ENCODE data around the gene MT1A.
"Not testable (repeated sequence)": the region's sequence is repeated elsewhere in the genome, so short reads cannot be mapped to it uniquely, and the experiment has no call there.

The MT1A gene

GRCh38 chr16:56610609-56611111 lies 27.8 kb upstream of the MT1A start:
- DNase-seq (ENCODE audit: low spot score) = no peak

DNA sequence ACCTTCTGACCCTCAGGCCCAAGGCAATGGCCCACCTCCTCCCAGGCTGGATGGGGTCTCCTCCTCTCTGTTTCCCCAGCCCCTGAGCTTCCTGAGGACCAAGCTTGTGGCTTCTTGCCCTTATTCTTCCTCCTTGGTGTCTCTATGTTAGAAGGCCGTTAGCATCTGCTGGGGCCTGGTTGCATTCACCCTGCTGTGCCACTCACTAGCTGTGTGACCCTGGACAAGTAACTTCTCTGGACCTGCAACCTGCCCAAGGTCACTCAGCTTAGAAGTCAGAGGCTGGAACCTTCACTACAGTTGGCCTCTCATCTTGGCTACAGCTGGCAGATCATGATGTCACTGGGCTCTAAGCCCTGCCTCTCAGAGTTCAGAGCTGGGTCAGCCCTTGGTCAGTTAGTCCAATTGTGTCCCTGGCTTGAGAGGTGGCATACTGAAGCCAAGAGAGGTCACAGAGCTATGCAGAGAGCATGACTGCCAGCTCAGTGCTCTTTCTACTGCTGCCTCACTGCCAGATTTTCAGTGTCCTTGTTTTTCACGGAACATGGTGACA lies 27.1 kb upstream of the MT1A start:
- peak; percentile 95 for DNase-seq (ENCODE audit: low spot score)

- DNase-seq (ENCODE audit: low spot score) = peak; percentile 88
Observed at GRCh38 chr16:56613706-56614105, 24.8 kb upstream of the MT1A start.

DNA sequence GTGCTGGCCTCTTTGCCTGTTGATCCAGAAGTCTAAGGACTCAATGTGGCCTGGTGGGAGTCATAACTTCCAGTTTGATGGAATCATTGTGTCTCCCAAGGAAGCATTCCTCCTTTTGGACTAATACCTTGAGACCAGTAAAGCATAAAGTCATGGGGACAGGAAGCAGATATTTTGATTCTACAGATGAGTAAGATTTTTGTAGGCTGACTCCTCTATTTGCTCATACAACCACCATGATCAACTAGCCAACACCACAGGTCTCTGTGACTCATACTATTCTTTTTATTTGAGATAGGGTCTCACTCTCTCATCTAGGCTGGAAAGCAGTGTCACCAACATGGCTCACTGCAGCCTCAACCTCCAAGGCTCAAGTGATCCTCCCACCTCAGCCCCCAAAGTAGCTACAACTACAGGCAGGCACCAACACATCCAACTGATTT lies 23.9 kb upstream of the MT1A start:
- DNase-seq (ENCODE audit: low spot score) = peak; percentile 98

DNA sequence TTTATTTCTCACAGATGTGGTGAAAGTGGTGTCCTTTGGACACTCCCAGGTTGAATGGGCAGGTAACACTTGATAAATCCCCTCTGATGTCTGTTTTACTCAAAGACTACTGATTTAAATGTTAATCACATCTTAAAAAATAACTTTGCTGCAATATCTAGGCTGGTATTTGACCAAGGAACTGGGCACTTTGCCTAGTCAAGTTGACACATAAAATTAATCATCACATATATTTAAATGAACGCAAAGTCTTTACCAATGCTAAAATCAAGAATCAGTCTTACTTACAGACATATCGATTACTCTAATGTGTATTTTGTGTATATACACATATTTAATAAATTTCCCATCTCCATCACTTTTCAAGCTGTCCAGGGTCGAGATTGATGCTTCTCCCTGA lies 23.1 kb upstream of the MT1A start:
- DNase-seq (ENCODE audit: low spot score) = peak; percentile 82

DNA sequence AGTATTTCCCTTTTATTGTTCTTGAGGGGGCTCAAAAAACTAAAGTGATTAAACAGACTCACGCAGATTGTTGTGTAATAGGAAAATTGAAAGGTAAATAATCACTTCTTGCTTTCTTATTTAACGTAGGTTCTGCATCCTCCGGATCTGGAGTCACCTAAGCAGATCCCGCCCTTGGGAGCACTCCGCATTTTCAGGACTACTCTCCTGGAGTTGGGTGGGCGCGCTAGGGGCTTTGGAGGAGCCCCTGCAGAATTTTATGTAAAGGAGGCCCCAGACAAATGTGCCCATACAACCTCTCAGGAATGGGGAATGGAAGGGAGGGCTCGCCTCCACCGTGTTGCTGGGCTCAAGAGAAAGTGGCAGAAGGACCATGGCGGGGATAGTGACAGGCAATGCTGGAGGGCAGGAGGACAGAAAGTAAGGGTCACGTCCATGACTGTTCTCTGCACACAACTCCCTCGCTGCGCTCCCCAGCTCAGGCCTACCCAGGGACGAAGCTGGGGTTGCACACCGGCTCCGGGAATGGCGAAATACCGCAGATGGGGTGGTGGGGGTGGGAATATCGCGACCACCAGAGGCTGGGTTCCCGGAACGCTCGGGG lies 21.8 kb upstream of the MT1A start:
- peak; percentile 25 for DNase-seq (ENCODE audit: low spot score)

DNA sequence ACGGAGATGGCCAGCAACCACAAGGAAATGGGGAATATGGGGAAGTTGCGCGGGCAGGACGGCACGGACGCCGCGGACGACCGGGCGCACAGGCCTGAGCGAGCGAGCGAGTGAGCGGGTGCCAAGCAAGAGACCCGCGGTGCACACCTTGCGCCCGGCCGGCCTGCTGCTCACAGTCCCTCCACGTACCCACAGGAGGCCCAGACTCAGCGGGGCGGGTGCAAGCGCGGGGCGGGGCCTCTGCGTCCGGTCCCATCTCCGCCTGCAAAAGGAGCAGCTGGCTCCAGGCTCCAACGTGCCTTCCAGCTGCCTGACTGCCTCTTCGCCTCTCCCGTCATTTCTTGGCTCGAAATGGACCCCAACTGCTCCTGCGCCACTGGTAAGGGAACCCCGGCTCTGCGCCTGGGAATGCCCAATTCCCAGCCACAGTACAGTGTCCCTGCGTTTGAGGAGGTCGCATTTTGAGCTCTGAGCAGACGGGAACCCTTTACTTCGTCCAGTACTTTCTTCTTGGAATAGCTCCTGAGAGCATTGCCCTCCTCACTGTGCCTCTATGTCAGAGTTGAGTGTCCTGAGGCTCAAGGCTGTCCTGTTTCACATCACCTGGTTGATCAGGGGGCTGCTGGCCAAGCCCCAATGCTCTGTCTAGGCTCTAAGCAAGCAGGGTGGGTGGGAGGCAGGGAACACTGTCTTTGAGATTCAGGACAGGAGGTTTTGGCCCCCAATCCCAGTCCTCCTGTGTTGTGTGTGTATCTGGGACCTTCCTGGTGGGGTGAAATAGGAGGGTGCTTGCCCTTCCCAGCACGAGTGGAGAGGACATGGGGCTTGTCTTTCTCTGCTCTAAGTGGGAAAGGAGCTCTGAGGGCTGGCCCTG lies 21.0 kb upstream of the MT1A start:
- peak; percentile 84 for DNase-seq (ENCODE audit: low spot score)

DNA sequence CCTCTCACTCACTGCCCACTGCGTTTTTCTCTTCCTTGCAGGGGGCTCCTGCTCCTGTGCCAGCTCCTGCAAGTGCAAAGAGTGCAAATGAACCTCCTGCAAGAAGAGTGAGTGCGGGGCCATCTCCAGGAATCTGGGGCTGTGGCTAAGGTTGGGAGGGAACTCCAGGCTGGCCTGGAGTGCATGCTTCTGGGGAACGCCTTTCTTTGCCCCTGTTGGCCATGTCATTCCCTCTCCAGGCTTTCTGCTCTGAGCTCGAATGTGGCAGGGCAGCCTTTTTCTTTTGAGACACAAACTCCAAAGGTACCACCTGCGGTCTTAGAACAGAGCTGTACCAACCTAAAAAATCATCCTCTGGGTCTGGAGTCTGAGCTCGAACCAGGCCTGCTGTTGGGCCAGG lies 20.3 kb upstream of the MT1A start:
- peak; percentile 11 for DNase-seq (ENCODE audit: low spot score)

- peak; percentile 48 for DNase-seq (ENCODE audit: low spot score)
Observed at GRCh38 chr16:56620339-56620897, 18.0 kb upstream of the MT1A start.

DNA sequence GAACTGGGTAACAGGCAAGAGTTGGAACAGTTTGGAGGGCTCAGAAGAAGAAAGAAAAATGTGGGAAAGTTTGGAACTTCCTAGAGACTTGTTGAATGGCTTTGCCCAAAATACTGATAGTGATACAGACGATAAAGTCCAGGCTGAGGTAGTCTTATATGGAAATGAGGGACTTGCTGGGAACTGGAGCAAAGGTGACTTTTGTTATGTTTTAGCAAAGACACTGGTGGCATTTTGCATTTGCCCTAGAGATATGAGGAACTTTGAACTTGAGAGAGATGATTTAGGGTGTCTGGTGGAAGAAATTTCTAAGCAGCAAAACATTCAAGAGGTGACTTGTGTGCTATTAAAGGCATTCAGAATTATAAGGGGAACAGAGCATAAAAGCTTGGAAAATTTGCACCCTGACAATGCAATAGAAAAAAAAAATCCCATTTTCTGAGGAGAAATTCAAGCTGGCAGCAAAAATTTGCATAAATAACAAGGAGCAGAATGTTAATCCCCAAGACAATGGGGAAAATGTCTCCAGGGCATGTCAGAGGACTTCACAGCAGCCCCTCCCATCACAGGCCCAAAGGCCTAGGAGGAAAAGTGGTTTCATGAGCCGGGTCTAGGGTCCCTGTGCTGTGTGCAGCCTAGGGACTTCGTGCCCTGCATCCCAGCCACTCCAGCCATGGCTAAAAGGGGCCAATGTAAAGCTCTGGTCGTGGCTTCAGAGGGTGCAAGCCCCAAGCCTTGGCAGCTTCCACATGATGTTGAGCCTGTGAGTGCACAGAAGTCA lies 16.6 kb upstream of the MT1A start:
- not testable (repeated sequence) for DNase-seq (ENCODE audit: low spot score)

GRCh38 chr16:56623184-56623583 lies 15.3 kb upstream of the MT1A start:
- DNase-seq (ENCODE audit: low spot score) = not testable (repeated sequence)

- DNase-seq (ENCODE audit: low spot score) = peak; percentile 88
Observed at GRCh38 chr16:56623637-56624036, 14.8 kb upstream of the MT1A start.

GRCh38 chr16:56625140-56625942 lies 13.1 kb upstream of the MT1A start, which contains the start of gene MT1E:
MT1E (plus strand) TSS chr16:56625781; CDS start chr16:56625852, 71 bp downstream.
- DNase-seq (ENCODE audit: low spot score) = peak; percentile 88

- DNase-seq (ENCODE audit: low spot score) = peak; percentile 94
Observed at GRCh38 chr16:56625943-56626654, 12.4 kb upstream of the MT1A start.

GRCh38 chr16:56626685-56627084 lies 11.8 kb upstream of the MT1A start:
- DNase-seq (ENCODE audit: low spot score) = no peak

GRCh38 chr16:56628486-56629350 lies 9.7 kb upstream of the MT1A start:
- no peak for DNase-seq (ENCODE audit: low spot score)

GRCh38 chr16:56629531-56629930 lies 8.9 kb upstream of the MT1A start:
- no peak for DNase-seq (ENCODE audit: low spot score)

DNA sequence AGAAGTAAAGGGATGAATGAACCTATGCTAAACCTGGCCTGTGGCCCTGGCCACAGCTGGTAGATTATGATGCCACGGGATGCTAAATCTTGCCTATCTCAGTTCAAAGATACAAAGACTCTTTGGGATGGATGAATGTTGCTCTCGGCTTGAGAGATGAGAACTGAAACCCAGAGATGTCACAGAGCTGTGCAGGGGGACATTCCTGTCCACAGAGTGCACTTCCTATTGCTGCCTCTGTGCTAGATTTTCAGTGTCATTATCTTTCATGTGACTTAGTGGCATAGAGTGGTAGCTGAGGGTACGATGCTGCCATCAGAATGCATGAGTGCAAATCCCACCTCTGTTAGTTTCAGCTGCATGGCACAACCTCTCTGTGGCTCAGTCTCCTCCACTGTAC lies 8.3 kb upstream of the MT1A start:
- no peak for DNase-seq (ENCODE audit: low spot score)

DNA sequence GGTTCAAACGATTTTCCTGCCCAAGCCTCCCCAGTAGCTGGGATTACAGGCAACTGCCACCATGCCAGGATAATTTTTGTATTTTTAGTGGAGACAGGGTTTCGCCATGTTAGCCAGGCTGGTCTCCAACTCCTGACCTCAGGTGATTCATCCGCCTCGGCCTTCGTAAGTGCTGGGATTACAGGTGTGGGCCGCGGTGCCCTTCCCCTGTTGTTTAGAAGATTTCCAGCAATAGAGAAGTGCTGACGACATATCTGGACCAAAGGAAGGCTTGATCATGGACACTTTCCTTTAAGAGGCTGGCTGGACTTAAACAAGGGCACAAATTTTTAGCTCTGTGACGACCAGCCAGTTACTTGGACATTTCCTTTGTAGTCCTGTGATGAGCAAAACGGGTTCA lies 7.3 kb upstream of the MT1A start:
- no peak for DNase-seq (ENCODE audit: low spot score)
